K562 (cell line): ENCODE data around the gene FXYD4. TPM values are rescaled to one million over a fixed set of nuclear protein-coding genes. Genes with fewer than 3 reads are reported as not detected.

Source experiments
- ATAC-seq: fragments of 200-7000 bp; cut with Tn5 transposase; 3 replicates; pipeline ENCODE4 v1.9.1; 2020; ENCODE audit warnings: moderate library complexity
- BruUV-seq: library from RNA; stranded (reverse); fragments of 400-500 nt; replicated peaks from 2 replicates; lab custom pipeline; 2021; lab: Mats Ljungman, UMichigan
- CTCF ChIA-PET: fragments of 300-600 bp; formaldehyde crosslinking; extraction: SDS; loops from one replicate; lab custom pipeline; 2021; ENCODE audit warnings: low intra/inter-chr PET ratio; lab: Yijun Ruan, JAX
- POLR2A ChIA-PET: fragments of 300-600, 350-650 bp; sonication (Branson Sonifier 250); formaldehyde crosslinking; extraction: SDS; loops from one replicate; lab custom pipeline; 2021; ENCODE audit warnings: antibody characterized with exemption, inconsistent platforms; lab: Yijun Ruan, JAX
- DNase-seq, 4 experiments: peaks; one replicate each; pipeline versions ENCODE4 v3.0.0 to v3.0.0-alpha.2; 2011 to 2018; ENCODE audit warnings: low spot score in 3 of 4, mixed read lengths in 3 of 4; ENCODE audit errors: extremely low read depth in 1 of 4
- FAIRE-seq: peaks from 2 replicates; lab custom pipeline; 2011; peaks lifted over from hg19 to GRCh38; lab: Jason Lieb, UNC
- H2AFZ ChIP-seq: 2 replicates; pipeline ENCODE4 v1.6.0; 2011; ENCODE audit warnings: low read depth, low read length, control low read depth, inconsistent platforms
- H3K27ac ChIP-seq: fragments of 200-600 bp; 3 replicates; pipeline ENCODE4 v1.8.0; 2011; ENCODE audit warnings: low read depth, mild to moderate bottlenecking, control low read depth, inconsistent platforms, low read length, moderate library complexity, mixed read lengths; ENCODE audit errors: extremely low read depth
- H3K27me3 ChIP-seq, 2 experiments: fragments of 300-600 bp in 1 of 2; 2 replicates in 1 of 2; 3 replicates in 1 of 2; pipeline versions ENCODE4 v1.6.0 to v1.8.0; 2011; ENCODE audit warnings: inconsistent platforms in 2 of 2, low read length in 2 of 2, mild to moderate bottlenecking in 1 of 2, mixed read lengths in 1 of 2, moderate library complexity in 1 of 2; ENCODE audit not compliant: control insufficient read depth in 2 of 2, insufficient read depth in 2 of 2
- H3K36me3 ChIP-seq: fragments of 300-600 bp; 3 replicates; pipeline ENCODE4 v1.8.0; 2011; ENCODE audit warnings: mild to moderate bottlenecking, low read length, inconsistent platforms; ENCODE audit not compliant: control insufficient read depth, insufficient read depth
- H3K4me1 ChIP-seq, 2 experiments: fragments of 200-600 bp in 1 of 2; replicated peaks in 1 of 2; 2 replicates in 1 of 2; 3 replicates in 1 of 2; pipeline versions ENCODE4 v1.5.1 to v1.8.0; 2011; ENCODE audit warnings: inconsistent platforms in 2 of 2, low read length in 2 of 2, mild to moderate bottlenecking in 1 of 2, mixed read lengths in 1 of 2, moderate library complexity in 1 of 2; ENCODE audit not compliant: control insufficient read depth in 2 of 2, insufficient read depth in 2 of 2
- H3K4me2 ChIP-seq: 2 replicates; pipeline ENCODE4 v1.6.1; 2011; ENCODE audit warnings: low read length, control low read depth, inconsistent platforms, mixed read lengths; ENCODE audit not compliant: insufficient read depth
- H3K4me3 ChIP-seq: fragments of 200-600 bp; sonication (generic), shearing (Covaris generic); 2 replicates; pipeline ENCODE4 v1.5.1; 2016; ENCODE audit warnings: control low read depth, inconsistent platforms
- H3K79me2 ChIP-seq: fragments of 200-600 bp; 3 replicates; pipeline ENCODE4 v1.8.0; 2011; ENCODE audit warnings: low read length, inconsistent platforms; ENCODE audit not compliant: control insufficient read depth, insufficient read depth
- H3K9ac ChIP-seq, 2 experiments: 2 replicates each; pipeline versions ENCODE4 v1.6.0 to v1.6.1; 2011; ENCODE audit warnings: low read depth in 2 of 2, low read length in 2 of 2, control low read depth in 1 of 2, inconsistent platforms in 1 of 2, mild to moderate bottlenecking in 1 of 2, mixed read lengths in 1 of 2; ENCODE audit not compliant: insufficient read depth in 1 of 2
- H3K9me1 ChIP-seq: one replicate; pipeline ENCODE4 v1.6.0; 2011; ENCODE audit warnings: inconsistent platforms, mild to moderate bottlenecking, low read length, moderate library complexity; ENCODE audit not compliant: control insufficient read depth, insufficient read depth
- H3K9me3 ChIP-seq: replicated peaks from 2 replicates; pipeline ENCODE4 v1.5.1; 2011; ENCODE audit warnings: low read depth, low read length, inconsistent platforms; ENCODE audit not compliant: control insufficient read depth, insufficient read depth
- H4K20me1 ChIP-seq: replicated peaks from 2 replicates; pipeline ENCODE4 v1.6.1; 2011; ENCODE audit warnings: low read length, inconsistent platforms, mixed read lengths; ENCODE audit not compliant: control insufficient read depth, insufficient read depth
- FIP1L1 ChIP-seq: fragments of 200-400 bp; formaldehyde crosslinking; IDR thresholded peaks from 2 replicates; pipeline ENCODE4 v1.6.1; 2018; ENCODE audit warnings: mild to moderate bottlenecking, low read depth, low read length; ENCODE audit not compliant: poor library complexity, severe bottlenecking
- HNRNPL ChIP-seq: fragments of 200-400 bp; formaldehyde crosslinking; IDR thresholded peaks from 2 replicates; pipeline ENCODE4 v1.6.1; 2017; ENCODE audit warnings: low read depth, mild to moderate bottlenecking, low read length
- JUND ChIP-seq, 2 experiments: IDR thresholded peaks; 2 replicates in 1 of 2; 3 replicates in 1 of 2; pipeline ENCODE4 v1.6.1; 2011; ENCODE audit warnings: borderline replicate concordance in 2 of 2, low read depth in 2 of 2, low read length in 2 of 2, improper control_type of control experiment in 1 of 2, missing biosample characterization in 1 of 2, missing genetic modification characterization in 1 of 2, missing genetic modification reagents in 1 of 2
- KAT7 ChIP-seq: sonication (generic); formaldehyde crosslinking; IDR thresholded peaks from 2 replicates; pipeline ENCODE4 v1.8.0; 2022; ENCODE audit warnings: missing genetic modification reagents, mild to moderate bottlenecking, borderline replicate concordance
- KDM5B ChIP-seq: fragments of 200-600 bp; sonication (generic); IDR thresholded peaks from 2 replicates; pipeline ENCODE4 v1.6.1; 2012; ENCODE audit warnings: low read depth, mild to moderate bottlenecking, moderate library complexity, low read length, control low read depth, inconsistent platforms; ENCODE audit not compliant: insufficient replicate concordance
- LCOR ChIP-seq: sonication (generic); formaldehyde crosslinking; IDR thresholded peaks from 2 replicates; pipeline ENCODE4 v1.8.0; 2022; ENCODE audit warnings: mild to moderate bottlenecking, missing genetic modification reagents
- MAZ ChIP-seq, 2 experiments: fragments of 450-650 bp in 1 of 2; sonication (generic) in 1 of 2; formaldehyde crosslinking; IDR thresholded peaks in 1 of 2; conservative IDR thresholded peaks in 1 of 2; 2 replicates each; pipeline versions ENCODE4 v1.4.0 to v1.5.0; 2020; ENCODE audit warnings: mild to moderate bottlenecking in 1 of 2, missing genetic modification reagents in 1 of 2
- NR2C2 ChIP-seq, 2 experiments: fragments of 200-800 bp in 1 of 2; sonication (Bioruptor generic) in 1 of 2; sonication (generic) in 1 of 2; formaldehyde crosslinking in 1 of 2; IDR thresholded peaks; 2 replicates each; pipeline versions ENCODE4 v1.6.1 to v1.8.0; 2016 to 2022; ENCODE audit warnings: mild to moderate bottlenecking in 1 of 2, missing compliant biosample characterization in 1 of 2, missing genetic modification characterization in 1 of 2, missing genetic modification reagents in 1 of 2
- PRPF4 ChIP-seq: fragments of 200-400 bp; formaldehyde crosslinking; IDR thresholded peaks from one replicate; pipeline ENCODE4 v1.6.1; 2017; ENCODE audit warnings: low read length, low read depth, mild to moderate bottlenecking; ENCODE audit not compliant: insufficient read depth, poor library complexity, severe bottlenecking
- RBM22 ChIP-seq: fragments of 200-400 bp; formaldehyde crosslinking; IDR thresholded peaks from 2 replicates; pipeline ENCODE4 v1.6.1; 2018; ENCODE audit warnings: low read length, low read depth; ENCODE audit not compliant: poor library complexity, severe bottlenecking
- RHOXF2B ChIP-seq: fragments of 250-450 bp; sonication (Bioruptor Pico); conservative IDR thresholded peaks from 2 replicates; pipeline ENCODE4 v1.5.1; 2021
- SAFB ChIP-seq: fragments of 200-400 bp; formaldehyde crosslinking; IDR thresholded peaks from 2 replicates; pipeline ENCODE4 v1.6.1; 2017; ENCODE audit warnings: low read depth, low read length, borderline replicate concordance
- SIN3B ChIP-seq: fragments of 450-650 bp; IDR thresholded peaks from 2 replicates; pipeline ENCODE4 v1.6.1; 2017; ENCODE audit warnings: low read depth, mild to moderate bottlenecking, moderate library complexity
- YY1 ChIP-seq, 3 experiments: IDR thresholded peaks; 2 replicates each; pipeline ENCODE4 v1.6.1; 2011; ENCODE audit warnings: low read length in 2 of 3, mild to moderate bottlenecking in 2 of 3, moderate library complexity in 2 of 3, borderline replicate concordance in 1 of 3, control low read depth in 1 of 3, low read depth in 1 of 3; ENCODE audit not compliant: insufficient read depth in 3 of 3, insufficient replicate concordance in 2 of 3, control insufficient read depth in 1 of 3, insufficient read length in 1 of 3; ENCODE audit errors: extremely low read depth in 1 of 3
- ZFP36 ChIP-seq: fragments of 150-350 bp; IDR thresholded peaks from 2 replicates; pipeline ENCODE4 v1.6.1; 2018; ENCODE audit warnings: low read length, low read depth; ENCODE audit not compliant: partially characterized antibody
- ZNF644 ChIP-seq: fragments of 200-800 bp; sonication (Bioruptor generic); IDR thresholded peaks from 2 replicates; pipeline ENCODE4 v1.6.1; 2016; ENCODE audit warnings: low read depth, missing genetic modification characterization, missing compliant biosample characterization
- WGBS: fragments of 100-300 bp; shearing (Covaris generic); methylation state at CpG from one replicate; pipeline ENCODE4 v1.1.6; 2016; ENCODE audit warnings: low coverage, mixed read lengths; ENCODE audit not compliant: insufficient coverage; ENCODE audit errors: missing lambda C conversion rate; 5-methylcytosine and 5-hydroxymethylcytosine counted together
- in situ Hi-C: fragments of 300-500 bp; cut with MboI; formaldehyde crosslinking; loops from 4 replicates; pipeline ENCODE4 v1.15.0; 2018; ENCODE audit warnings: inconsistent platforms, mixed read lengths
- intact Hi-C: fragments of 100-400 bp; cut with micrococcal nuclease; formaldehyde crosslinking; loops from 2 replicates; pipeline ENCODE4 v1.14.2; 2022
- polyA plus RNA-seq, 8 experiments: library from polyadenylated mRNA; depleted of rRNA in 4 of 8; stranded (reverse) in 5 of 8; unstranded in 3 of 8; fragments of >200 nt; fragmentation: Nextera tagmentation in 2 of 8; fragmentation: Illumina TruSeq in 1 of 8; extraction: Ambion mirVana in 2 of 8; extraction: Trizol in 1 of 8; gene quantifications; 2 replicates each; pipeline versions ENCODE4 v1.2.1 to v1.2.3, GENCODE V29; 2011 to 2014; ENCODE audit warnings: inconsistent platforms in 1 of 8, missing spikeins in 1 of 8
- total RNA-seq, 7 experiments: library from RNA; depleted of rRNA in 6 of 7; stranded (reverse); fragments of >200 nt in 6 of 7; fragmentation: Illumina TruSeq in 2 of 7; extraction: Trizol in 2 of 7; gene quantifications; 2 replicates each; pipeline versions ENCODE4 v1.2.1 to v1.2.3, GENCODE V29; 2011 to 2021; ENCODE audit warnings: low replicate concordance in 1 of 7
- TF ChIP-seq, protein P1 (sequence below): sonication (generic); formaldehyde crosslinking; IDR thresholded peaks from 2 replicates; pipeline ENCODE4 v1.8.0; 2022; ENCODE audit warnings: mild to moderate bottlenecking, missing genetic modification reagents

The FXYD4 gene
- total and polyA plus RNA-seq, 9 of the 15 experiments (the other 6 are each of a cell fraction or from before 2014, with no cell fraction given): not detected

DNA sequence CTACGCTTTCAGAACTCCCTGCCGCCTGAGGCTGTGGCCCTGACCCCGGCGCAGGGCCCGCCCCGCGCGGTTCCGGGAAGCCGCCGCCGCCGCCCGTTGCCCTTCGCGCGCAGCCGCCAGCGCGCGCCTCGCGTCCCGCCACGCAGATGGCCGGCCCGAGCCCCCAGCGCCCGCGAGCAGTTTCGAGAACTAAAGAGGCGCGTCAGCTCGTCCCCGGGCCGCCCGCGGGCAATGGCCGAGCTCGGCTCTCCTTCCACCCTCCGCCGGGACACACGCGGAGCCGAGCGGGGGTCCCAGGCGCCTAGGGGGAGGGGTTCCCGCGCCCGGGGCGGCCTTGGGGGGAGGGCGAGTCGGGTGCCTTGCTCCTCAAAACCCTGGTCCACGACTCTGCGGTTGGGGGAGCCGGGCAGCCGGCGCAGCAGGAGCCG is 35.7 kb downstream of the FXYD4 start:
- ChIA-PET CTCF (interaction anchor here (0.8 kb wide), 1 partner anchor 29 kb away, joined by 3 read pairs; no protein-coding TSS in a partner anchor), POLR2A (interaction anchor here (0.6 to 3.9 kb wide), 13 partner anchors 10 to 88 kb away, joined by 3 to 60 read pairs (median 5); partner anchors contain the start of gene ZNF487)
- Histone ChIP-seq H4K20me1 (peaks cover 40% of the 10 kb centered on the region), H3K9me1 (no peaks in the 10 kb centered on the region), H3K36me3 (peaks cover 38% of the 10 kb centered on the region; the same call in 2 of the 3 replicates), H3K4me2 (peak overlapping the region; percentile 84), H3K27ac (peak overlapping the region; percentile 91), H2AFZ (no peak overlapping the region; the same call in 1 of the 2 replicates), H3K27me3 (no peaks in the 10 kb centered on the region), H3K4me1 (peaks cover 26 to 51% of the 10 kb centered on the region in 2 experiments; a peak in 4 of 5 replicates), H3K4me3 (peak overlapping the region; percentile 82), H3K79me2 (peaks cover 76% of the 10 kb centered on the region), H3K9ac (peak overlapping the region; percentile 91 to 99), H3K9me3 (no peaks in the 10 kb centered on the region)
- BruUV-seq: no TSS peak
- intact Hi-C loops (loop anchor here (1.0 kb wide), 1 partner anchor 8 kb away; no protein-coding TSS in a partner anchor), in situ Hi-C loops (no loop called here)
- under 1% methylated on average over 58 of the region's 59 CpGs for WGBS
- FAIRE-seq: no peak
- peak; percentile 69 to 81 (median 78) for DNase-seq
- ATAC-seq: peak; percentile 22
- TF ChIP-seq KDM5B (peak; percentile 15), LCOR (CRISPR knock-in tag) (no peak), RHOXF2B (no peak), RBM22 (peak; percentile 74), MAZ (CRISPR knock-in tag; conservative IDR thresholded peaks at IDR 0.05 in 1 of 2, IDR thresholded peaks at IDR 0.05 in 1 of 2) (peak in 1 of 2 experiments; percentile 57; a peak in 2 of 4 replicates), NR2C2 (CRISPR knock-in tag; IDR thresholded peaks at IDR 0.05) (no peak), NR2C2 (tag; IDR thresholded peaks at IDR 0.05) (peak; percentile 79), SAFB (peak; percentile 44; the same call in 1 of the 2 replicates), HNRNPL (peak; percentile 74), SIN3B (no peak), FIP1L1 (peak; percentile 62), KAT7 (peak; percentile 41; the same call in 1 of the 2 replicates), ZFP36 (no peak), YY1 (IDR thresholded peaks at IDR 0.05; ENCODE audit: borderline replicate concordance in 1 of 3, control insufficient read depth in 1 of 3, extremely low read depth in 1 of 3, insufficient read depth in 3 of 3, insufficient read length in 1 of 3, insufficient replicate concordance in 2 of 3, low read depth in 1 of 3, low read length in 2 of 3) (peak in 2 of 3 experiments; percentile 45 to 79), ZNF644 (tag) (peak; percentile 62; the same call in 1 of the 2 replicates), JUND (IDR thresholded peaks at IDR 0.05; ENCODE audit: borderline replicate concordance, low read depth, low read length) (no peak), JUND (tag; IDR thresholded peaks at IDR 0.05; ENCODE audit: borderline replicate concordance, low read depth, low read length) (0 out of 3 replicates have a peak, but pooled peaks have one; percentile 6), PRPF4 (peak; percentile 72)
- TF ChIP-seq, protein P1, sequence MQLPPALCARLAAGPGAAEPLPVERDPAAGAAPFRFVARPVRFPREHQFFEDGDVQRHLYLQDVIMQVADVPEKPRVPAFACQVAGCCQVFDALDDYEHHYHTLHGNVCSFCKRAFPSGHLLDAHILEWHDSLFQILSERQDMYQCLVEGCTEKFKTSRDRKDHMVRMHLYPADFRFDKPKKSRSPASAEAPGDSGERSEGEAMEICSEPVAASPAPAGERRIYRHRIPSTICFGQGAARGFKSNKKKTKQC (CRISPR knock-in tag): peak; percentile 34; the same call in 1 of the 2 replicates
